Inflammatory macrophage (primary cell): Measurements from ENCODE around the gene PHLPP1.

Experiments used
- DNase-seq, 2 donors: peaks; one replicate each; pipeline ENCODE4 v3.0.0-alpha.2; 2020 to 2022

PHLPP1 gene

GRCh38 chr18:62812242-62812641 lies 96.9 kb downstream of the PHLPP1 start:
- no peak for DNase-seq

GRCh38 chr18:62812876-62813275 lies 97.5 kb downstream of the PHLPP1 start:
- DNase-seq, result no peak

- DNase-seq, result no peak
Measured at GRCh38 chr18:62814132-62814759, 98.9 kb downstream of the PHLPP1 start.

GRCh38 chr18:62825382-62825781 lies 110.0 kb downstream of the PHLPP1 start:
- DNase-seq, result no peak

- DNase-seq, result no peak
Measured at GRCh38 chr18:62827397-62827796, 112.1 kb downstream of the PHLPP1 start.

GRCh38 chr18:62828091-62828640 lies 112.8 kb downstream of the PHLPP1 start:
- DNase-seq, result no peak

GRCh38 chr18:62828852-62829251 lies 113.5 kb downstream of the PHLPP1 start:
- peak; percentile 12 to 52 for DNase-seq

GRCh38 chr18:62829936-62830335 lies 114.6 kb downstream of the PHLPP1 start:
- DNase-seq, result no peak

- DNase-seq, result no peak
Measured at GRCh38 chr18:62832282-62832681, 116.9 kb downstream of the PHLPP1 start.

GRCh38 chr18:62833494-62833893 lies 118.2 kb downstream of the PHLPP1 start:
- DNase-seq, result no peak

- no peak for DNase-seq
Measured at GRCh38 chr18:62834715-62835114, 119.4 kb downstream of the PHLPP1 start.

GRCh38 chr18:62837011-62837410 lies 121.7 kb downstream of the PHLPP1 start:
- no peak for DNase-seq

GRCh38 chr18:62838475-62839098 lies 123.2 kb downstream of the PHLPP1 start:
- DNase-seq, result no peak

- DNase-seq, result no peak
Measured at GRCh38 chr18:62839874-62840713, 124.8 kb downstream of the PHLPP1 start.

GRCh38 chr18:62841405-62841804 lies 126.1 kb downstream of the PHLPP1 start:
- no peak for DNase-seq

GRCh38 chr18:62842898-62843297 lies 127.6 kb downstream of the PHLPP1 start:
- DNase-seq, result peak in 1 of 2 donors; percentile 27

GRCh38 chr18:62844850-62845643 lies 129.7 kb downstream of the PHLPP1 start:
- DNase-seq, result no peak

GRCh38 chr18:62846313-62846712 lies 131.0 kb downstream of the PHLPP1 start:
- DNase-seq, result no peak

GRCh38 chr18:62847081-62847480 lies 131.7 kb downstream of the PHLPP1 start:
- DNase-seq, result no peak

GRCh38 chr18:62848946-62849345 lies 133.6 kb downstream of the PHLPP1 start:
- no peak for DNase-seq

- DNase-seq, result no peak
Measured at GRCh38 chr18:62850619-62851306, 135.4 kb downstream of the PHLPP1 start.

- DNase-seq, result no peak
Measured at GRCh38 chr18:62852851-62853250, 137.5 kb downstream of the PHLPP1 start.
